Calu3 (cell line): Measurements from ENCODE around the gene FLT4. TPM values are rescaled to one million over a fixed set of nuclear protein-coding genes. Genes with fewer than 3 reads are reported as not detected.

ENCODE experiments used
- BruUV-seq: library from RNA; stranded (reverse); fragments of 400-500 nt; replicated peaks from 2 replicates; lab custom pipeline; 2021; lab: Mats Ljungman, UMichigan
- CTCF ChIA-PET: fragments of 300-600 bp; sonication (Branson Sonifier 250); formaldehyde crosslinking; loops from one replicate; lab custom pipeline; 2022; ENCODE audit warnings: antibody characterized with exemption; lab: Charles Lee
- DNase-seq: peaks from one replicate; pipeline ENCODE4 v3.0.0; 2022
- H3K27ac Mint-ChIP-seq: one replicate; pipeline ENCODE4 v1.8.0; 2022; ENCODE audit warnings: mixed read lengths; ENCODE audit not compliant: unreplicated experiment
- H3K27me3 Mint-ChIP-seq: one replicate; pipeline ENCODE4 v1.8.0; 2022; ENCODE audit warnings: mixed read lengths; ENCODE audit not compliant: unreplicated experiment
- H3K36me3 Mint-ChIP-seq: one replicate; pipeline ENCODE4 v1.8.0; 2022; ENCODE audit warnings: mild to moderate bottlenecking, moderate library complexity, mixed read lengths; ENCODE audit not compliant: insufficient read depth, unreplicated experiment
- H3K4me1 Mint-ChIP-seq: one replicate; pipeline ENCODE4 v1.8.0; 2022; ENCODE audit warnings: mild to moderate bottlenecking, low read depth, mixed read lengths; ENCODE audit not compliant: unreplicated experiment
- H3K4me3 Mint-ChIP-seq: one replicate; pipeline ENCODE4 v1.8.0; 2022; ENCODE audit warnings: mild to moderate bottlenecking, low read depth, moderate library complexity, mixed read lengths; ENCODE audit not compliant: unreplicated experiment
- H3K9me3 Mint-ChIP-seq: one replicate; pipeline ENCODE4 v1.8.0; 2022; ENCODE audit warnings: low read depth, mixed read lengths; ENCODE audit not compliant: unreplicated experiment
- intact Hi-C: fragments of 100-400 bp; cut with micrococcal nuclease; formaldehyde crosslinking; loops from one replicate; pipeline ENCODE4 v1.10.0; 2022; ENCODE audit not compliant: unreplicated experiment
- total RNA-seq: library from RNA; stranded (reverse); gene quantifications from 2 replicates; pipeline ENCODE4 v1.2.3, GENCODE V29; 2022
- TF ChIP-seq, protein P1 (sequence below): fragments of 200-600 bp; IDR thresholded peaks from one replicate; pipeline ENCODE4 v1.8.0; 2022; ENCODE audit warnings: antibody characterized with exemption; ENCODE audit not compliant: unreplicated experiment

Gene FLT4
- total RNA-seq, 1 experiment from 2014 or later: not detected

DNA sequence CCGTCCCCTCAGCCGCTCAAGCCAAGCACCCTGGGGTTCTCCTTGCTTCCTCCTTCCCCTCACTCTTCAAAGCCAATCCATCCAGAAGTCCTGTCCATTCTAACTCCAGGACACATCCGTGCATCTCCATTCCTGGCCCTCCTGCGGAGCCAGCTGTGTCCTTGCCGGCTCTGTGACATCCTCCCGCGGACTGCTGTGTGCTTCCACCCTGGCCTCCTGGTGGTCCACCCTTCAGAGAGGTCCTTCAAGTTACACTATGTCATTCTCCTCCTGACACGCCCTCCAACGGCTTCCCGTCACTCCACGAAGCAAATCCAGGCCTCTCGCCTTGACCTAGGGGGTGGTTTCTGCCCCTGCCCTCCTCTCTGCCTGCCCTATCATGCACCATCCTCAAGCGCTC lies 45.1 kb downstream of the FLT4 start:
- H3K27me3 Mint-ChIP-seq: peaks cover 58% of the 10 kb centered on the region
- TF ChIP-seq, protein P1, sequence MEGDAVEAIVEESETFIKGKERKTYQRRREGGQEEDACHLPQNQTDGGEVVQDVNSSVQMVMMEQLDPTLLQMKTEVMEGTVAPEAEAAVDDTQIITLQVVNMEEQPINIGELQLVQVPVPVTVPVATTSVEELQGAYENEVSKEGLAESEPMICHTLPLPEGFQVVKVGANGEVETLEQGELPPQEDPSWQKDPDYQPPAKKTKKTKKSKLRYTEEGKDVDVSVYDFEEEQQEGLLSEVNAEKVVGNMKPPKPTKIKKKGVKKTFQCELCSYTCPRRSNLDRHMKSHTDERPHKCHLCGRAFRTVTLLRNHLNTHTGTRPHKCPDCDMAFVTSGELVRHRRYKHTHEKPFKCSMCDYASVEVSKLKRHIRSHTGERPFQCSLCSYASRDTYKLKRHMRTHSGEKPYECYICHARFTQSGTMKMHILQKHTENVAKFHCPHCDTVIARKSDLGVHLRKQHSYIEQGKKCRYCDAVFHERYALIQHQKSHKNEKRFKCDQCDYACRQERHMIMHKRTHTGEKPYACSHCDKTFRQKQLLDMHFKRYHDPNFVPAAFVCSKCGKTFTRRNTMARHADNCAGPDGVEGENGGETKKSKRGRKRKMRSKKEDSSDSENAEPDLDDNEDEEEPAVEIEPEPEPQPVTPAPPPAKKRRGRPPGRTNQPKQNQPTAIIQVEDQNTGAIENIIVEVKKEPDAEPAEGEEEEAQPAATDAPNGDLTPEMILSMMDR: no peak
- H3K36me3 Mint-ChIP-seq: no peaks in the 10 kb centered on the region
- no peak overlapping the region for H3K27ac Mint-ChIP-seq
- intact Hi-C loops: loop anchor here (10.0 kb wide), 1 partner anchor 309 kb away; the partner anchor contains the start of gene MAPK9
- no peaks in the 10 kb centered on the region for H3K9me3 Mint-ChIP-seq
- DNase-seq: no peak
- BruUV-seq: no TSS peak
- peaks cover 7% of the 10 kb centered on the region for H3K4me1 Mint-ChIP-seq
- H3K4me3 Mint-ChIP-seq: no peak overlapping the region
- CTCF ChIA-PET: no interaction called here

DNA sequence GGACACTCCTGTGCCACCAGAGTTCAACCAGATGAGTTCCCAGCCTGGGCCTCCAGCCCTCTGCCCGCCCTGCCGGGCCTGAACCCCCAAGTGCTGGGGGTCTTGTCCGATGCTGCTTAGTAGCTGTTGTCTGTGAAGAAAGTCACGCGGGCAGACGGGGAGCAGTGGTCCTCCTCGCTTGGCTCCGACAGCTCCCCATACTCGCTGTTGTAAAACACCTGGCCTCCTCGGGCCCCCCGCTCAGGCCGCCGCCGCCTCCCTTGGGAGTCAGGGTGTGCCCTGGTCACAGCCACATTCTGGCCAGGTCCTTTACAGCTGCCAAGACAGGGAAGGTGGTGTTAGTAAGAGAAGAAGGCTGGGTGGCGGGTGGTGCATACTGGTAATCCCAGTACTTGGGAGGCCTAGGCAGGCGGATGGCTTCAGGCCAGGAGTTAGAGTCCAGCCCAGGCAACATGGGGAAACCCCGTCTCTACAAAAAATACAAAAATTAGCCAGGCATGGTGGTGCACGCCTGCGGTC lies 46.3 kb downstream of the FLT4 start:
- CTCF ChIA-PET: no interaction called here
- intact Hi-C loops: loop anchor here (10.0 kb wide), 1 partner anchor 308 kb away; the partner anchor contains the start of gene MAPK9
- Mint-ChIP-seq H3K9me3 (no peaks in the 10 kb centered on the region), H3K4me3 (no peak overlapping the region), H3K27ac (no peak overlapping the region), H3K4me1 (peaks cover 7% of the 10 kb centered on the region), H3K27me3 (peaks cover 58% of the 10 kb centered on the region), H3K36me3 (no peaks in the 10 kb centered on the region)
- BruUV-seq: no TSS peak
- TF ChIP-seq, protein P1: no peak
- DNase-seq: no peak

DNA sequence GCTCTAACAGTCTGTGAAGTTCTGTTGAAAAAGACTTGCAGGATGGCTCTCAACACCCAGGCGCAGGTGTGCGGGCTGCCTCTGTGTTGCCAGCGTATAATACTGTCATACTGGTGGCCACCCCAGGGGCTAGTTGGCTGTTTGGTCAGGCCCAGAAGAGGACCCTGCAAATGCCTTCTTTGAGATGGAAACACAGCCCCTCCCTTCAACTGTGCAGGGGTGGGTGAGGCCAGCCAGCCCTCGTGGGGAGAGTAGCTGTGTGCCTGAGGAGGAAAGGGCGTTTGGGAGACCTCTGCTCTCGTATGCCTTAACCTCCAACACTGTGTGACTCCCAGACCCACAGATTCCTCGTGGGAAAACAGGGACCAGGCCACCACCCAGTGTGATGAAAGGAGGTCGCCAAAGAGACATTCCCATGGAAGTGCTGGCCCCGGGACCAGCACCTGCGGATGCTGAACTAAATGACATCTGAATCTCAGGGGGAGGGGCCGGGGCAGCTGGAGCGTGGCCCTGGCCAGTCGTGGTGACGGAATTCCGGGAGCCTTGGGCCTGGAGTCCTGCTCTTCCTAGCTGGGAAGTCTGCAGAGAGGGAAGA lies 46.8 kb downstream of the FLT4 start:
- intact Hi-C loops: loop anchor here (10.0 kb wide), 1 partner anchor 308 kb away; the partner anchor contains the start of gene MAPK9
- Mint-ChIP-seq H3K4me1 (peaks cover 7% of the 10 kb centered on the region), H3K36me3 (no peaks in the 10 kb centered on the region), H3K4me3 (no peak overlapping the region), H3K9me3 (no peaks in the 10 kb centered on the region), H3K27me3 (peaks cover 58% of the 10 kb centered on the region), H3K27ac (no peak overlapping the region)
- DNase-seq: no peak
- TF ChIP-seq, protein P1: no peak
- BruUV-seq: no TSS peak
- CTCF ChIA-PET: no interaction called here

DNA sequence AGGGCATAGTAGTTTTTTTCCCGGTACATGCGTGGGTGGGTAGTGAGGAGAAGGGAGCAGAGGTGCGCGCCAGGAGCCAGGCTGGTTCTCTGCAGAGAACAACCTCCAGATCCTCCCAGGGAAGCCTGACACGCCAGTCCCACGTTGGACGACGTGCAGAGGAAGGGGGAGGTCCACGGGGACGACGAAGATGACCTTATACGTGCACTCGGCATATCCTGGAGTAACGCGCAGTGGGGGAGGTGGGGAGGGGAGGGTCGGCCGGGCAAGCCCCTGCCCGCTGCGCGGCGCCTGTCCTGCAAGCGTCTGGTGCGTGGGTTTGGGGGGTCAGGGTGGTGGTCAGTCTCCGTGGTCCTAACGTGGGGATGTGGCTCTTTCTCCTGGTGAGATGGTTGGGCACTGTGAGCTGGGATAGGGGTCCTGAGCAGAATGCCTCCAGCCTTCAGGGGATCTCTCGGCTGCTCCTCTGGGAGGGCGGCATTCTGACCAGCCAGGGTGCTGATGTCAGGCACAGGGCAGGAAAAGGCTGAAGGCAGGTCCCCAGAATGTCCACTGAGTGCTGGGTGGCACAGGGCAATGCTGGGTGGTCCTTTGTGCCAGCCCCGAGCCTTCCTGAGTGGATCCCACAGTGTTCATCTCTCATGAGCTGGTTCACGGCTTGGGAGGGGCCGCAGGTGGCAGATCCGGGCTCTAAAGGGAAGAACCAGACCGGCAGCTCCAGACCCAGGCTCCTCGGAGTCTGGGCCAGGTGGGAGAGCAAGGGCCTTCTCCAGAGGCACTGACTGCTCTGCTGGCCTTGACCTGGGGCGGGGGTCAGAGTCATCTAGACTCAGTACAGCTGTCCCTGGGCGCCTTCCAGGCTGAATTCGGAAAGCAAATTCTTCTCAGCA lies 47.6 kb downstream of the FLT4 start:
- H3K27me3 Mint-ChIP-seq: peaks cover 63% of the 10 kb centered on the region
- no peak for DNase-seq
- H3K9me3 Mint-ChIP-seq: no peaks in the 10 kb centered on the region
- H3K4me3 Mint-ChIP-seq: no peak overlapping the region
- CTCF ChIA-PET: no interaction called here
- TF ChIP-seq, protein P1: no peak
- H3K36me3 Mint-ChIP-seq: no peaks in the 10 kb centered on the region
- H3K27ac Mint-ChIP-seq: no peak overlapping the region
- intact Hi-C loops: loop anchor here (10.0 kb wide), 1 partner anchor 307 kb away; the partner anchor contains the start of gene MAPK9
- no TSS peak for BruUV-seq
- peaks cover 7% of the 10 kb centered on the region for H3K4me1 Mint-ChIP-seq
